ENCODE measurements around the gene OSBP2.

OSBP2 gene

DNA sequence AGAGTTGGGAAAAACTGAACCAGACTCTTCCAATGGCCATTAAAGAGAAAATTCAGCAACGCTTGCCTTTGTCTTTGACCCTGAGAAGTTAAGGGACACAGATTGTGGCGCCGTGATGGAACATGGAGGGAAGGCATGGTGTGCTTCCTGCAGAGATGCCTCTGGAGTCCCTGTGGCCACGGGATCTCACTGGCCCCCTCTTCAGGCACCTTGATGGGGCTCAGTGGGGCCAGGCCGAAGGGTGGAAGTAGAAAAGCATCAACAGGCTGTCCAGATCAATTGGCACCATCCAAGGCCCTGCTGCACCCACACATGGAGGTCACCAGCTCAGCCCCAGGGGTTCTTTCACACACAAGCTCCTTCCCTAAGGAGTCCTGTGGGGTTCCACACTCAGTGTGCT is 231.0 kb downstream of the OSBP2 start:
- Histone ChIP-seq H3K4me2 (ENCODE audit: low read length) (no peak overlapping the region), H3K9me2 (replicated peaks; ENCODE audit: control insufficient read depth, low read length) (no peaks in the 10 kb centered on the region), H3K79me2 (ENCODE audit: control insufficient read depth, low read length) (no peaks in the 10 kb centered on the region), H3K9me3 (ENCODE audit: control insufficient read depth, insufficient read depth, low read length) (no peaks in the 10 kb centered on the region), H3K27ac (ENCODE audit: low read depth, low read length) (no peak overlapping the region), H3K27me3 (ENCODE audit: control insufficient read depth, low read length) (no peaks in the 10 kb centered on the region), H3K4me3 (ENCODE audit: low read length) (no peak overlapping the region), H4K20me1 (ENCODE audit: control insufficient read depth, insufficient read depth, low read depth, low read length) (no peaks in the 10 kb centered on the region), H3K4me1 (ENCODE audit: control insufficient read depth, low read length) (no peaks in the 10 kb centered on the region), H3F3A (ENCODE audit: control insufficient read depth, insufficient read depth) (no peaks in the 10 kb centered on the region), H3K36me3 (ENCODE audit: control insufficient read depth, low read length) (peaks cover 42% of the 10 kb centered on the region)
- TF ChIP-seq EZH2phosphoT487 (IDR thresholded peaks at IDR 0.05; ENCODE audit: borderline replicate concordance, low read length) (no peak), CTCF (IDR thresholded peaks at IDR 0.05; ENCODE audit: low read depth, low read length, poor library complexity, severe bottlenecking) (no peak)

DNA sequence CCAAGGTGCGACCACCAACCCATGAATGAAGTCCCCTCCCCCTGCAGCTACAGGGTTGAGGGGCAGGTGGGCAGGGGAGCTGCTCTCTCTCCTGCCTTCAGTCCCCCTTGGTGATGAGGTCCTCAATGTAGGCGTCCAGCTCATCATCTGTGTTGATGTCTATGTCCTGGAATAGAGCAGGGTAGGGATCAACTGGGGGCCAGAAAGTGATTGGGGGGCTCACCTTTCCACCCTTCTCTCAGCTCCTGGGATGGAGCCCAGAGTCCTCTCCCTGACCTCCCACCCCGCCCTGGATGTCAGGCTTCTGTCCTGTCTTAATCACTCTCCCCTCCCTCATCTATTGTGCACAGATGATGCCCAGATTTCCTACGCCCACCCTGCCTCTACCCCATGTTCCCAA is 232.0 kb downstream of the OSBP2 start:
- H3K4me2 ChIP-seq (ENCODE audit: low read length) = no peak overlapping the region
- no peaks in the 10 kb centered on the region for H3K9me3 ChIP-seq (ENCODE audit: control insufficient read depth, insufficient read depth, low read length)
- no peaks in the 10 kb centered on the region for H3K4me1 ChIP-seq (ENCODE audit: control insufficient read depth, low read length)
- no peaks in the 10 kb centered on the region for H3K9me2 ChIP-seq (replicated peaks; ENCODE audit: control insufficient read depth, low read length)
- TF ChIP-seq CTCF (IDR thresholded peaks at IDR 0.05; ENCODE audit: low read depth, low read length, poor library complexity, severe bottlenecking) (no peak), EZH2phosphoT487 (IDR thresholded peaks at IDR 0.05; ENCODE audit: borderline replicate concordance, low read length) (no peak)
- H3K27ac ChIP-seq (ENCODE audit: low read depth, low read length) = no peak overlapping the region
- no peaks in the 10 kb centered on the region for H4K20me1 ChIP-seq (ENCODE audit: control insufficient read depth, insufficient read depth, low read depth, low read length)
- H3K36me3 ChIP-seq (ENCODE audit: control insufficient read depth, low read length) = peaks cover 52% of the 10 kb centered on the region
- H3K4me3 ChIP-seq (ENCODE audit: low read length) = no peak overlapping the region
- no peaks in the 10 kb centered on the region for H3K79me2 ChIP-seq (ENCODE audit: control insufficient read depth, low read length)
- no peaks in the 10 kb centered on the region for H3F3A ChIP-seq (ENCODE audit: control insufficient read depth, insufficient read depth)
- H3K27me3 ChIP-seq (ENCODE audit: control insufficient read depth, low read length) = no peaks in the 10 kb centered on the region

DNA sequence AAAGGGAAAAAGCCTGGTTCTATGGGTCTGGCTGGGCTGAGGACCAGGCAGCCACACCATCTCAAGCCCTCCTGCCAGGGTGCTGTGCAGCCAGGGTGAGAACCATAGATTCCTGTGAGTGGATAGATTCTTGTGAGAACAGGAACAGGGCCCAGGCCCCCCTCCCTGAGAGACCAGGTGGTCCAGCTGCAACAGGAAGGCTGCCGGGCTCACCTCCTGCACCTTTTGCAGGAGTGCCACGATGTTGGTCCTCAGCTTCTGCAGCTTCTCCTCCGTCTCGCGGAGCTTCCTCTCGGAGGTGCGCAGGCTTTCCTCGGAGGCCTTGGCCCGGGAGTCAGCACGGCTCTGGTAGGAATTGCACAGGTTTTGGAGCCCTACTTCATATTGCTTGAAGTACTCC is 233.1 kb downstream of the OSBP2 start:
- H3K9me3 ChIP-seq (ENCODE audit: control insufficient read depth, insufficient read depth, low read length) = no peaks in the 10 kb centered on the region
- H4K20me1 ChIP-seq (ENCODE audit: control insufficient read depth, insufficient read depth, low read depth, low read length) = no peaks in the 10 kb centered on the region
- H3K4me1 ChIP-seq (ENCODE audit: control insufficient read depth, low read length) = no peaks in the 10 kb centered on the region
- H3K27me3 ChIP-seq (ENCODE audit: control insufficient read depth, low read length) = no peaks in the 10 kb centered on the region
- TF ChIP-seq EZH2phosphoT487 (IDR thresholded peaks at IDR 0.05; ENCODE audit: borderline replicate concordance, low read length) = no peak
- TF ChIP-seq CTCF (IDR thresholded peaks at IDR 0.05; ENCODE audit: low read depth, low read length, poor library complexity, severe bottlenecking) = no peak
- H3K79me2 ChIP-seq (ENCODE audit: control insufficient read depth, low read length) = no peaks in the 10 kb centered on the region
- no peak overlapping the region for H3K4me3 ChIP-seq (ENCODE audit: low read length)
- no peak overlapping the region for H3K4me2 ChIP-seq (ENCODE audit: low read length)
- H3K27ac ChIP-seq (ENCODE audit: low read depth, low read length) = no peak overlapping the region
- no peaks in the 10 kb centered on the region for H3K9me2 ChIP-seq (replicated peaks; ENCODE audit: control insufficient read depth, low read length)
- H3K36me3 ChIP-seq (ENCODE audit: control insufficient read depth, low read length) = peaks cover 63% of the 10 kb centered on the region
- H3F3A ChIP-seq (ENCODE audit: control insufficient read depth, insufficient read depth) = no peaks in the 10 kb centered on the region

GRCh38 chr22:30928401-30928800 is 233.7 kb downstream of the OSBP2 start:
- no peaks in the 10 kb centered on the region for H3K9me3 ChIP-seq (ENCODE audit: control insufficient read depth, insufficient read depth, low read length)
- no peaks in the 10 kb centered on the region for H3K9me2 ChIP-seq (replicated peaks; ENCODE audit: control insufficient read depth, low read length)
- no peaks in the 10 kb centered on the region for H3K79me2 ChIP-seq (ENCODE audit: control insufficient read depth, low read length)
- H3F3A ChIP-seq (ENCODE audit: control insufficient read depth, insufficient read depth) = no peaks in the 10 kb centered on the region
- H3K36me3 ChIP-seq (ENCODE audit: control insufficient read depth, low read length) = peaks cover 69% of the 10 kb centered on the region
- H3K4me3 ChIP-seq (ENCODE audit: low read length) = no peak overlapping the region
- H3K27me3 ChIP-seq (ENCODE audit: control insufficient read depth, low read length) = no peaks in the 10 kb centered on the region
- no peak overlapping the region for H3K27ac ChIP-seq (ENCODE audit: low read depth, low read length)
- no peak overlapping the region for H3K4me2 ChIP-seq (ENCODE audit: low read length)
- TF ChIP-seq EZH2phosphoT487 (IDR thresholded peaks at IDR 0.05; ENCODE audit: borderline replicate concordance, low read length) (no peak), CTCF (IDR thresholded peaks at IDR 0.05; ENCODE audit: low read depth, low read length, poor library complexity, severe bottlenecking) (no peak)
- H4K20me1 ChIP-seq (ENCODE audit: control insufficient read depth, insufficient read depth, low read depth, low read length) = no peaks in the 10 kb centered on the region
- H3K4me1 ChIP-seq (ENCODE audit: control insufficient read depth, low read length) = no peaks in the 10 kb centered on the region
